Measurements from ENCODE around the gene TP53RK. TPM values are rescaled to one million over a fixed set of nuclear protein-coding genes. Genes with fewer than 3 reads are reported as not detected.
A peak's percentile ranks its signal among the peaks of the same experiment; 100 is the strongest.

The TP53RK gene
- total and polyA plus RNA-seq, 2 of the 13 experiments (the other 11 are each of a cell fraction or from before 2014, with no cell fraction given), result 12.9 to 25.5 TPM

- TF ChIP-seq ZNF841 (CRISPR knock-in tag; IDR thresholded peaks at IDR 0.05; ENCODE audit: borderline replicate concordance) (no peak), ZNF512B (CRISPR knock-in tag; IDR thresholded peaks at IDR 0.05; ENCODE audit: borderline replicate concordance) (no peak), ZFYVE20 (CRISPR knock-in tag; IDR thresholded peaks at IDR 0.05; ENCODE audit: borderline replicate concordance, low read depth) (no peak), SMYD3 (CRISPR knock-in tag; IDR thresholded peaks at IDR 0.05) (peak; percentile 28; the same call in 1 of the 2 replicates), RCOR2 (CRISPR knock-in tag; IDR thresholded peaks at IDR 0.05) (peak; percentile 78), FOXK2 (IDR thresholded peaks at IDR 0.05) (peak; percentile 73), GATAD1 (CRISPR knock-in tag; IDR thresholded peaks at IDR 0.05) (no peak), MEIS1 (CRISPR knock-in tag; IDR thresholded peaks at IDR 0.05; ENCODE audit: borderline replicate concordance) (0 out of 2 replicates have a peak, but pooled peaks have one; percentile 58), ZUFSP (CRISPR knock-in tag; IDR thresholded peaks at IDR 0.05; ENCODE audit: borderline replicate concordance) (no peak), SP5 (CRISPR knock-in tag; IDR thresholded peaks at IDR 0.05; ENCODE audit: borderline replicate concordance, low read depth) (peak; percentile 89; the same call in 1 of the 2 replicates), MTERF4 (CRISPR knock-in tag; IDR thresholded peaks at IDR 0.05) (no peak), RXRA (CRISPR knock-in tag; IDR thresholded peaks at IDR 0.05) (peak; percentile 96), E2F1 (CRISPR knock-in tag; IDR thresholded peaks at IDR 0.05) (no peak), SMARCE1 (IDR thresholded peaks at IDR 0.05; ENCODE audit: borderline replicate concordance) (no peak), ZBTB37 (CRISPR knock-in tag; IDR thresholded peaks at IDR 0.05) (peak; percentile 77), ZNF263 (CRISPR knock-in tag; IDR thresholded peaks at IDR 0.05) (no peak), HDAC1 (CRISPR knock-in tag; IDR thresholded peaks at IDR 0.05) (peak; percentile 96), ZFP91 (CRISPR knock-in tag; IDR thresholded peaks at IDR 0.05; ENCODE audit: borderline replicate concordance) (peak; percentile 73; the same call in 1 of the 2 replicates), ARID2 (CRISPR knock-in tag; IDR thresholded peaks at IDR 0.05; ENCODE audit: borderline replicate concordance) (no peak)
These were observed 14.8 kb downstream of the TP53RK start (continued) for GRCh38 chr20:46674253-46675083.

Measured in HepG2 (cell line).